Stomach (tissue), 4 donors: Measurements from ENCODE around the gene SCARB2.

Experiments
- EP300 ChIP-seq: sonication (generic); formaldehyde crosslinking; IDR thresholded peaks from one replicate; pipeline ENCODE4 v1.6.1; 2017; ENCODE audit warnings: antibody characterized with exemption
- POLR2A ChIP-seq, 4 donors: fragments of 450-650 bp; IDR thresholded peaks; one replicate each; pipeline ENCODE4 v1.6.1; 2016; ENCODE audit warnings: antibody characterized with exemption in 4 of 4, control low read depth in 2 of 4, mild to moderate bottlenecking in 1 of 4, moderate library complexity in 1 of 4
- POLR2AphosphoS5 ChIP-seq, 3 donors: sonication (generic); formaldehyde crosslinking; IDR thresholded peaks; one replicate each; pipeline ENCODE4 v1.6.1; 2016; ENCODE audit warnings: antibody characterized with exemption in 3 of 3

DNA sequence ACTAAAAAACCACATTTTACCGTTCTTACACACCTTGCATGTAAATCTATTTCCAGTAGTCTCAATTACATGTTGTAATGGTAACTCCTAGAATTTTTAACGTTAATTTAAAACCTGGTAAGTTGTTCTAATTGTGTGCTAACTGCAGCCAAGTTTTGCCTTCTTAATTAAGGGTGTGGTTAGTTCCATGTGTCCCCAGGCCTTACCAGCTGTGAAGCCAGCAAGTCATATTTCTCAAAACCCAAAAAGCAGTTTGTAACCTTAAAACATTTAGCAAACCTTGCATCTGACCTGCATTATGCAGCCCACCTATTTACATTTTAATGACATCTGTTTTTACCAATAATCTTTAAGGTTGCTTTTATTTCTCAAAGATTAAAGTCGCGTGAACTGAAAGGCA is 19.5 kb upstream of the SCARB2 start:
- no peak for TF ChIP-seq EP300
- TF ChIP-seq POLR2A (IDR thresholded peaks at IDR 0.05) = no peak
- no peak for TF ChIP-seq POLR2AphosphoS5 (IDR thresholded peaks at IDR 0.05)
